DOHH2 (cell line): ENCODE measurements around the gene PDE4D.

Experiments
- CTCF ChIP-seq: fragments of 200-600 bp; sonication (generic); IDR thresholded peaks from one replicate; pipeline ENCODE4 v1.5.1; 2014; ENCODE audit warnings: antibody characterized with exemption, mild to moderate bottlenecking, low read depth, low read length; ENCODE audit not compliant: poor library complexity, severe bottlenecking
- EZH2phosphoT487 ChIP-seq: fragments of 200-600 bp; sonication (generic); IDR thresholded peaks from 2 replicates; pipeline ENCODE4 v1.6.1; 2017; ENCODE audit warnings: borderline replicate concordance, mild to moderate bottlenecking, antibody characterized with exemption, low read length, moderate library complexity, mixed read lengths

- TF ChIP-seq CTCF: no peak
- no peak for TF ChIP-seq EZH2phosphoT487
These were observed 635.8 kb downstream of the PDE4D start for GRCh38 chr5:59257488-59258400.
